T follicular helper cell (primary cell): ENCODE data around the gene SYNE4.
"Not testable (repeated sequence)": the region's sequence is repeated elsewhere in the genome, so short reads cannot be mapped to it uniquely, and the experiment has no call there.

Experiments
- DNase-seq: peaks from one replicate; pipeline ENCODE4 v3.0.0-alpha.2; 2020; ENCODE audit warnings: low read depth

SYNE4 gene

DNA sequence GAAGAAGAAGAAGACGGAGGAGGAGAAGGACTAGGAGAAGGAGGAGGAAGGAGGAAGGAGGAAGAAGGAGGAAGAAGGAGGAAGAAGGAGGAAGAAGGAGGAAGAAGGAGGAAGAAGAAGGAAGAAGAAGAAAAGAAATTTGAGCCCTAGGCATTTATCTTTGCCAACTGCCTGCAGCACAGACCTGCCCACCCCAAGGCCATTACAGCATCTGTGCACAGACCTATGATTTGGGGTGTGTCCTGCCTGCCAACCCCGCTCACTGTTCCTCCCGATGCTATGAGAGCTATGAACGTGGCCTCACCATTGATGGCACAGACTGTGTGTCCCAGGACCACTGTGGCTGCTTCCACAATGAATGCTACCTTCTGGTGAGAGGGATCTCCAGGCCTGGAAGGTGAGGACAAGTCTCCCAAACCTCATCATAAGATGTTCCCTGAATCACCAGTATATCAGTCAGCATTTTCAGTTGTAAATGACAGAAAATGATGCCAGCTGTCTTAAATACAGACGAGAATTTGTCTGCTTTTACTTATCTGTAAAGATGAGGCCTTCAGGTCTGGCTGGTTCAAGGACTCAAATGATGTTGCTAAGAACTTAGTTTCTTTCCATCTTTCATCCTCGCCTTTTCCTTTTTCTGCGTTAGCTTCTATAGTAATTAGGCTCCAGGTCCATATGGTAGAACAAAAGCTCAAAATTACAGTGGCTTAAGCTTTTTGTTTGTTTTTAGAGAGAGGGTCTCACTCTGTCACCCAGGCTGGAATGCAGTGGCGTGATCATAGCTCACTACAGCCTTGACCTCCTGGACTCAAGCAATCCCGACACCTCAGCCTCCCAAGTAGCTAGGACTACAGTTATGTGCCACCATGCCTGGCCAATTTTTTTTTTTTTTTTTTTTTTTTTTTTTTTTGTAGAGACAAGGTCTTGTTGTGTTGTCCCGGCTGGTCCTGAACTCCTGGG lies 17.6 kb downstream of the SYNE4 start:
- no peak for DNase-seq

DNA sequence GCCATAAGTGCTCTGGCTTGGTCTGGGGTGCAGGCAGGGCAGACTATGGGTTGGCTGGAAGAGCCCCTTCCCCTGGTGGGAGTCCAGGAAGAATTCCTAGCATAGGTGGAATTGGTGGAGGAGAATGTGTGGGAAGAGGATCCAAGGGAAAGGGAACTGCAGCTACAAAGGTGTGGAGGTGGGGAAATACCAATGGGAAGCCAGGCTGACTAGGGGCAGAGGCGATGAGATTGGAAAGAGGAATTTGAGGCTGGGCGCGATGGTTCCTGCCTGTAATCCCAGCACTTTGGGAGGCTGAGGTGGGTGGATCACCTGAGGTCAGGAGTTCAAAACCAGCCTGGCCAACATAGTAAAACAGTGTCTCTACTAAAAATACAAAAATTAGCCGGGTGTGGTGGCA lies 18.5 kb downstream of the SYNE4 start:
- no peak for DNase-seq

DNA sequence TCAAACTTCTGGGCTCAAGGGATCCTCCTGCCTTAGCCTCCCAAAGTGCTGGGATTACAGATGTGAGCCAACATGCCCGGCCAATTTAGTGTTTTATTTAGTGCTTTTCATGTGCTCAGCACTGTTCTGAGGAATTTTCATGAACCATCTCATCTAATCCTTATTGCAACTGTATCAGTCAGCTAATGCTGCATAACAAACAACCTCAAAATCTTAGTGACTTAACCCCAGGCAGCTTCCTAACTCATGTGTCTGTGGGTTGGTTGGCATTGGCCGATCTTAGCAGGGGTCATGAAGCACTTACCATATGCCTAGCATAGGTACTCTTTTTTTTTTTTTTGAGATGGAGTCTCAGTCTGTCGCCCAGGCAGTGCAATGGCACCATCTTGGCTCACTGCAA lies 19.8 kb downstream of the SYNE4 start:
- no peak for DNase-seq

DNA sequence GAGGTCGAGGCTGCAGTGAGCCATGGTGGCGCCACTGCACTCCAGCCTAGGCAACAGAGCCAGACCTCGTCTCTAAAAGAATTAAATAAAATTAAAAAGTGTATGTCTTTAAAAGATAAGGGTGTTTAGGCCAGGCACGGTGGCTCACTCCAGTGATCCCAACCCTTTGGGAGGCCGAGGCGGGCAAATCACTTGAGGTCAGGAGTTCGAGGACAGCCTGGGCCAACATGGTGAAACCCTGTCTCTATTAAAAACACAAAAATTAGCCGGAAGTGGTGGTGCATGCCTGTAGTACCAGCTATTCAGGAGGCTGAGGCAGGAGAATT lies 21.1 kb downstream of the SYNE4 start:
- DNase-seq = no peak

DNA sequence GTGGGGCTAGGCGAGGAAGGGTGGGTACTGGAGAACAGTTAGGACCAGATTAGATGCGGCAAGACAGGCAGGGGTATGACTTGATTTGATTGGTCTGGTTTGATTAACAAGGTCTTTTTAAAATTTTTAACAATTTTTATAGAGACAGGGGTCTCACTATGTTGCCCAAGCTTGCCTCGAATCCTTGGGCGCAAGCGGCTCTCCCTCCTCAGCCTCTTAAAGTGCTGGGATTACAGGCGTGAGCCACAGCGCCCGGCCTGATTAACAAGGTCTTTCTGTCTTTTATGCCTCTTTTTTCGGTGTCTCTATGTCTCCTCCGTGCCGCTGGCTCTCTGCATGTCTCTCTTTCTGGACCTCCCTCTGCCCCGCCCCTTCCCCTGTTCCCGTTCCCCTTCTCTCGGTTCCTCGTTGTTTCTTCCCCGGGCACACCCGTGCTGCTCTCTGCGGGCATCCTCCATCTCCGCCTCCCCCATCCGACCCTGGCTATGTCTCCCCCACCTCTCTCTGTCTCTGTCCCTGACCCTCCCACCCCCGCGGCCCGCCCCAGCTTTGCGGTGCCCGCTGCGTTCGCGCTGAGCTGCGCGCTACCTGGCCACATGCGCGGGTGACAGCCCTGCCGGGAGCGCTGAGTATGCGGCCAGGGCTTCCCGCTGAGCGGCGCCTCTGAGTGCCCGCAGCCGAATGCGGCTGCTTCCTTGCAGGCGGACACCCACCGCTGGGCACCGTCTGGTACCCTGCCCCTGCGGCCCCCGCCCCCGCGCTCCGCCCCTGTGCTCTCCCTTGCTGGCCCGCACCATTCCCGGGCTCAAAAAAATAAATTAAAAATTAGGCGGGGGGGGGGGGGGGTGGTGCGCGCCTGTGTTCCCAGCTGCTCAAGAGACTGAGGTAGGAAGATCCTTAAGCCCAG lies 21.7 kb downstream of the SYNE4 start:
- no peak for DNase-seq

DNA sequence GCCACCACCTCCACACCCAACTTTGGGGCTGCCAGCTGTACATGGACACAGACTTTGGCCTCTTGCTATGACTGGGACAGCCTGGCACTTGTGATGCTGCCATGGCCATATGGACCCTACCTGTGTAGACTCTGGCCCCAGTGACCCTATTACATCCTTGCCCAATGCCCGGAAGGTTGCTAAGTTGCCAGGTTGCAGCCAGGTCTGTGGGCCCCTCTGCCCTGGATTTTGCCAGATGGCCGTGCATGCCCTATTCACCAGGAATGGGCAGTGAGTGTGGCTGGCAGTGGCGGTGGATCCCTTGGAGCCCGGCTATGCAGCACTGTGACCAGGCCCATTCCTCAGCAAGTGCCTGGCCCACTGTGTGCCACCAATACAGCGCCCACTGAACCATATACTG lies 22.5 kb downstream of the SYNE4 start:
- DNase-seq = no peak

DNA sequence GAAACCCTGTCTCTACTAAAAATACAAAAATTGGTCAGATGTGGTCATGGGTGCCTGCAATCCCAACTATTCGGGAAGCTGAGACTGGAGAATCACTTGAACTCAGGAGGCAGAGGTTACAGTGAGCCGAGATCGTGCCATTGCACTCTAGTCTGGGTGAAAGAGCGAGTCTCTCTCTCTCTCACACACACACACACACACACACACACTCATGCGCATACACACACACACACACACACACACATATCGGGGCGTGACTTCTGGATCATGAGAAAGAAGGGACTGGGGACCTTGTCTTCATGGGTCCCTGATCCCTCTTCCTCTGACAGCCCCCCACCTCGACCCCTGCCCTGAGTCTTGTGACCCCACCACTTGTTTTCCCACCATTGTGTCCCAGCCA lies 25.4 kb downstream of the SYNE4 start:
- DNase-seq = no peak

DNA sequence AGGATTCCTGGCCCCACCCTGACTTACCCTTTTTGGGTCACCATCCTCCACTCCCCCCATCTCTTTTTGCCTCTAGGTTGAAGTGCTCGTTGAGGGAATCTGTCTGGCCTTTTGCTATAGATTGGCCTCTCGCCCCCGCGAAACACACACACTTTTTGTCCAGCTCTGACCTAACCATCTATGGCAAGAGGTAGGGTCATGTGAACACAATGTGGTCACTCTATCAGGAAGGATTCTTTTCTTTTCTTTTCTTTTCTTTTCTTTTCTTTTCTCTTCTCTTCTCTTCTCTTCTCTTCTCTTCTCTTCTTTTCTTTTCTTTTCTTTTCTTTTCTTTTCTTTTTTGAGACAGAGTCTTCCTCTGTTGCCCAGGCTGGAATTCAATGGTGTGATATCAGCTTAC lies 27.6 kb downstream of the SYNE4 start:
- not testable (repeated sequence) for DNase-seq

DNA sequence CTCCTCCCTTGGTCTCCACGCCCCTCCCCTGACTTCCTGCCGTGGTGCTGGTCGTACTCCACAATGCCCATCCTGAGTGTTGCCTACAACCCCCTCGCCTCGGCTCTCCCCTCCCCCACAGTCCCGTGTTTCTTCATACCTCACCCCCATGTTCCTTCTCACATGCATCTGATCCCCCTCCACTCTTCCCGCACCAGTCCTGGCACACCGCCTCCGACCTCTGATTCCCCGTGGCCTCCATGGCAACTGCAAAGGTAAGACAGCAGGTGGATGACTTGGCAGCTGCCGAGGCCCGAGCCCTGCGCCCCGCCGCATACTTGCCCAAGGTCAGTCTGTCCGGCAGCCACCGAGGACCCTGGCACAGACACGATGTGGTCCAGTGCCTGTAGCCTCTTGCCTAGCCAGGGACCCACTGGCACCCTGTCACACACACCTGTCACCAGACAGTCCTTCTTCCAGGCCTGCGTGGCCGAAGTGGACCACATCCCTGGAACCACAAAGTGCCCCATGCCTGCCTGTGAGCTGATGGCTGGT lies 29.7 kb downstream of the SYNE4 start:
- no peak for DNase-seq

DNA sequence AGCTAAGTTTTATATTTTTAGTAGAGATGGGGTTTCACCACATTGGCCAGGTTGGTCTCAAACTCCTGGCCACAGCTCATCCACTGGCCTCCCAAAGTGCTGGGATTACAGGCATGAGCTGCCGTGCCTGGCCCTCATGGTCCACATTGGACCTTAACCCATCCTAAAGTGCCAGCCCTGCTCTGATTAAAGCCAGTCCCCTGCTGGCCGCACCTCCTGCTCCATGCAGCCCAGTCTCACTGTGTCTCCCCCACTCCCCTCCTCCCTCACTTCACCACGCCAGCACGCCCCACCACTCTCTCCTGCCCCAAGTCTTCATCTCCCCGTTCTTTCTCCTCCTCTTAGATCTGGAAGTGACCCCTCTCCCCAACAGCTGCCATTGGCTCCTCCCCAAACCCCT lies 30.3 kb downstream of the SYNE4 start:
- DNase-seq = no peak

DNA sequence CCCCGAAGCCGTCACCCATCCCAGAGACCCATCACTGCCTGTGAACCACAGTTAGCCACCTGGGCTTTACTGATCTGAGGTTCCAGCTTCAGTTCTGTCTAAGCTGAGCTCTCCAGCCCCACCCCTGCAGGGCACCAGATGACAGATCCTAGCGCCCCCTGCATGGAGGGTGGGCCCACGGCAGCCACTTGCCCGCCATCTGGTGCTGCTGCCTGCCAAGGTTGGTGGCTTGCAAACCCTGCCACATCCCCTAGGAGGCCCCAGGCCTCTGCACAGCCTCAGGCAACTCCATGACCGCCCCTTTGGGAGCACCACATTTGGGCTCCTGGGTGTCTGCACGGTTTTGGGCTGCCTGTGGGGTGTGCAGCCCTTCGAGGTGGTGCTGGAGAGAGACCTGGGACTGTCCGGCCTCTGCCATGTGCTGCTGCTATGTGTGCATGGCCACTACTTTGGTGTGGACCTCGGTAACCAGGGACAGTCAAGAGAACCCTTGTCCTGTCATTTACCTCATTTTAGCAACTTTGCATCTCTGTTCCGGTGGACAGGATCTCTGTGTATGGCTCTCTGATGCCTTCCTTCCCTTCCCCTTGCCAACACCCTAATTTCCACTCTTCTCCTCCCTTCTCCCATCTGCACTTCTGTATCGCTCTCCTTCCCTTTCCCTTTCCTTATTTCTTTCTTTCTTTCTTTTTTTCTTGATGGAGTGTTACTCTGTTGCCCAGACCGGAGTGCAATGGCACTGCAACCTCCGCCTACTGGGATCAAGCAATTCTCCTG lies 31.0 kb downstream of the SYNE4 start:
- no peak for DNase-seq

DNA sequence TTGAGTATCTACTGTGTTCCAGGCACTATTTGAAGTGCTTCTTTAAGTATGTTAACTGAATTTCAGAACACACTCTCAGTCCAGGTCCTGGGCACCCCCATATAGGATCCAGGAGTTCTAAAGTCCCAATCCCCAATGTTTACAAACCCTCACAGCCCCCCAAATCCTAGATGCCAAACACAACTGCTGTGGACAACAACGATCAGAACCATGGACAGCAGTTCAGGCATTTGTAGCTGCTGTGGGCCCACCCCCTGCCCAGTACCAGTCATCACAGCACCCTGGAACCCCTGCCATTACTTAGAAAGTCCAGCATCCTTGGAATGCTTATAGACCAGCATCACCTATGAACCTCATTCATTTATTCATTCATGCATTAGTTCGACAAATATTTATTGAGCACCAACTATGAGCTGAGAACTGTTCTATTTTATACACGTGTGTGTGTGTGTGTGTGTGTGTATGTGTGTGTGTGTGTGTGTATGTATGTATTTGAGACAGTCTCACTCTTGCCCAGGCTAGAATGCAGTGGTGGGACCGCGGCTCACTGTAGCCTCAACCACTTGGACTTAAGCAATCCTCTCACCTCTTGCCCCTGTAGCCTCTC lies 32.9 kb downstream of the SYNE4 start:
- no peak for DNase-seq

DNA sequence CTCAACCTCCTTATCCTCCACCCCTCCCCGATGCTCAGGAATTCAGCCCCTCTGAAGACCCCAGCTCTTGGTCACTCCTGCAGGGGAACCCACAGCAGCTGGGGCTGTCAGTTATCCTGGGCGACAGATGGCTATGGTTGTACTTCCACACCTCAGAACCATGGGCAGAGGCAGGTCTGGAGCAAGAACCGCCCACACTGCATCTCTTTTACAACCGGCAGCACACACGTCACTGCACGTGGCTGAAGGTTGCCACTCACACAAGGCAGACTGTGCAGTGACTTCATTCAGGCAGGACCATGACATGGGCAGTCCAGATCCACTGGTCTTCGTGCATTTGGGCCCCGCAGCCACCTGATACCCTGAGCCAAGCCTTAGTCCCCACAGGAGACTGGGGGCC lies 35.1 kb downstream of the SYNE4 start:
- no peak for DNase-seq

DNA sequence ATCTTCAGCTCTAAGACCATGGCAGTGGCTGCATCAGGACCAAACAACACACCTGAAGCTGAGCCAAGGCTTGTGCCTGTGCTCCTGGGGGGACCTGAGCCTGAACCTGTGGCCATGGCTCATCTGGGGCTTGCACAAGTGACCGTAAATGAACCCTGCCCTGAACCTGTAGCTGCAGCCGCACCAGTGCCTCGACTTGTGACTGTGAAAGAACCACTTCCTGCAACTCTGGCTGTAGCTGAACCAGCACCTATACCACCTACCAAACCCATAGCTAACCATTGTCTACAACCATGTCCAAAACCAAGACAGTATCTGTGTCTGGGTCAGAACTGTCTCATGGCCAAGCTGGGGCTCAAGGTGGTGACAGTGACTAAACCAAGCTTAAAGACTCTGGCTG lies 41.8 kb downstream of the SYNE4 start:
- no peak for DNase-seq

DNA sequence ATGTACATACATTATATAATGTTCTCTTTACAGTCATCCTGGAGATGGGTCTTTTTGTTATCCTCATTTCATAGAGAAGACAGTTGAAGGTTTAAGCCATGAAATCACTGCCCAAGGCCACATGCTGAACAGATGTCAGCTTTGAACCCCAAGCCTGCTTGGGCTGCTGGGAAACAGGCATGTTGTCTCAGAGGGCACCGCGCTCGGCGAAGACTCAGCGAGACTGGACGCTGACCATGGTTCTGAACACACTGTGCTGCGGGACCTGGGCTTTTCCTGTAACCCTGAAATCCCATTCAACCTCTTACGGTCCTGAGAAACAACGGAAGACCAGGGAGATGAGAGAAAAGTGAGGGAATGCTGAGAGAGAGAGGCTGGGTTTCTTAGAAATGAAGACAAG lies 45.1 kb downstream of the SYNE4 start:
- DNase-seq = no peak

DNA sequence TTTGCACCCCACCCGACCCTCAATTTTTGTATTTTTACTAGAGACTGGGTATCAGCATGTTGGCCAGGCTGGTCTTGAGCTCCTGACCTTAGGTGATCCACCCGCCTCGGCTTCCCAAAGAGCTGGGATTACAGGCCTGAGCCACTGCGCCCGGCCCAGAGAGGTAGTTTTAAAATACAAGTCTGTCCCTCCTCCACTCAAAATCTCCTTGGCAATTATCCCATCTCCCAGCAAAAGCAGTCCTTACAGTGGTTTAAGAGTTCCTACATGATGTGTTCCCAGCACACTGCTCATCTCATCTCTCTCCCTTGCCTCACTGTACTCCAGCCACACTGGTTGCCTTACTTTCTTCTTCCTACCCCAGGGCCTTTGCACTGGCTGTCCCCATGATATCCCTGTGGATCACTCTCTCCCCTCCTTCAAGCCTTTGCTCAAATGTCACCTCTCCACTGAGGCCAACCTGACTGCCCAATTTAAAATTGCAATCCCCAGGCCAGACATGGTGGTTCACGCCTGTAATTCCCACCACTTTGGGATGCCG lies 48.1 kb downstream of the SYNE4 start:
- DNase-seq = no peak

DNA sequence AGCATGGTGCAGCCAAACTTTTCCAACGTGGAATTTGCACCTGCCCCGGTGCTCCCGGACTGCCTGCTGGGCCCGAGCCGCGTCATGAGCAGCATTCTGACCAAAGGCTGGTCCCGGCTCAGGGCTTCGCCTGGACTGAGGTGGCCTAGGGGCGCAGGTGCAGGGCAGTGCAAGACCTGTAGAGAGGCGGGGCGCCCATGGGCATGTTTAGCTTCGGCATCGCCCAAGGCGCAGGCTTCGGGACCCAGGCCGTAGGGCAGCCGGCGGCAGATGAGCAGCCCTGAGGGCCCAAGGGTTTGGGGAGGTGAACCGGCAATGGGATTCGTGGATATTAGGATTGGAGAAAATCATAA lies 48.7 kb downstream of the SYNE4 start:
- DNase-seq = no peak

DNA sequence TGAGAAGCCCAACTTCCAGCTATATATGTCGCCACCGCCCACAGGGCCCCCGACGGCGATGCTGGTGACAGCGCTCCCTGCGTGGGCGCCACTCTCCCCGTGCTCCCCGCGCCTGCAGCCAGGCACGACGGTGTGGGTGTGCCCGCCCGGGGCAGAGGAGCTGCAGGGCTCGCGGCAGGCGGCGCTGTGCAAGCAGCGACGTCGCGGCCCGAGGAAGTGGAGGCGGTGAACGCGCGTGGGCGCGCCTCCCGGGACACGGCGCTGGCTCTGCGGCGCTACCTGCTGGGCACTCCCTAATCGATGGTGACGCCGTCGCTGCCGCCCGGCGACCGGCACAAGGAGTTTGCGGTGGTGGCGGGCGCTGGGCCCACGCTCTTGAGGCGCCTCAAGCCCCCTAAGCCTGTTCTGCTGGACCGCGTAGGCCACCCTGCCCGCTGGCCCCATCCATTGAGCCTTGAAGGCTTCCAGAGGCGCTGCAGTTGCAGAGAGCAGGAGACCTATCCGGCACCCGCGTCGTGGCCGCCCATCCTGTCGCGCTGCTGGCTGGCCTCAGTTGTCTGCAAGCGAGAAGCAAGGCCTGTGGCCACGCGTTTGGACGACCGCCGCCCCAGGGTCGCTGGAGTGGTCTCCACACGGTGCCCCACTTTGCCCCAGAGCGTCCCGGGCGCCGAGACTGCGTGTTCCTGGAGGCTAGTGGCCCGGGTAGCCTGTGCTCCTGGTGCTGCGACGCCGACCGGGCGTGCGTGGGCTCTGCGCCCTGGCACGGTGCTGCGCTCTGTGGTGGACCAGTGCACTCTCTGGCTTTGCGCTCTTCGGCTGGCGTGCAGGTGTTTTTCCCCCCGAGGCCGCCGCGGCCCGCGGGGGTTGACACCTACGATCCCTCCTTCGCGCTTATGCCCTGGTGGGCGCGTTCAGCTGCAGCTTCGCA lies 49.3 kb downstream of the SYNE4 start:
- peak; percentile 76 for DNase-seq

DNA sequence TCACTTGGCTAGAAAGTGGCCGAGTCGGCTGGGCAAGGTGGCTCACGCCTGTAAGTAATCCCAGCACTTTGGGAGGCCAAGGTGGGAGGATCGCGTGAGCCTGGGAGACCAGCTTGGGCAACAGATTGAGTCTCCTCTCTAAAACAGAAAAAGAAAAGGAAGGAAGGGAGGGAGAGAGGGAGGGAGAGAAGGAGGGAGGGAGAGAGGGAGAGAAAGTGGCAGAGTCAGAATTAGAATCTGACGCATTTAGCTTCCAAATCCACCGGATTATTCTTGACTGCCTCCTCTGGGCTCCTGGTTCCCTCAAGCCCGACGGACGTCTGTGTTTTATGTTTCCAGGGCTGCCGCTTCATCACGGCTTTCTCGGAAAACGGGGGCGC lies 50.0 kb downstream of the SYNE4 start:
- no peak for DNase-seq

DNA sequence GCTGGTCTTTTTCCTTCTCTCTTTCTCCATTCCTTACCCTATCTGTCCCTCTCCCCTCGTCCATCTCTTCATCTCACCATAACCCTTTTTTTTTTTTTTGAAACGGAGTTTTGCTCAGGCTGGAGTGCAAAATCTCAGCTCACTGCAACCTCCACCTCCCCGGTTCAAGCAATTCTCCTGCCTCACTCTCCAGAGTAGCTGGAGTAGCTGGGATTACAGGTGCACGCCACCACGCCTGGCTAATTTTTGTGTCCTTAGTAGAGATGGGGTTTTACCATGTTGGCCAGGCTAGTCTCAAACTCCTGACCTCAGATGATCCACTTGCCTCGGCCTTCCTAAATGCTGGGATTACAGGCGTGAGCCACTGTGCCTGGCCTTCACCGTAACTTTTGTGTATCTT lies 51.2 kb downstream of the SYNE4 start:
- not testable (repeated sequence) for DNase-seq
